ENCODE data around the gene PLD1. TPM values are rescaled to one million over a fixed set of nuclear protein-coding genes. Genes with fewer than 3 reads are reported as not detected.

PLD1 gene
- total RNA-seq, 1 donor from 2014 or later: 29.1 TPM

DNA sequence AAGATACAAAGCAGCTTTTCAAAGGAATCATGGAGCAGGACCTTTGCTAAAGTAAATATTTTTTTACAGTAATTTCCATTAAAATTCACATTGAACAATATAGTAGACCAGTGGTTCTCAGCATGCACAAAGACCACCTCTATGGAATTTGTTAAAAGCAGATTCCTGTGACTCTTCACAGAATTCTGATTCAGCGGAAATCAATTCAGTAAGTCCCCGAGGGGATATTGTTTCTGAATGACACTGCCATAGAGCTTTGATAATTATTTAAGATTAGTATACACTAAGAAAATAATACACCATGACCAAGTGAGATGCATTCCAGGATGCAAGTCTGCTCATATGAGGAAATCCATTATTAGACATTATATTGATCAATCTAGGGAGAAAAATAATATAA, 188.2 kb downstream of the PLD1 start:
- Mint-ChIP-seq H3K4me3 (no peak overlapping the region), H3K36me3 (peaks cover 27% of the 10 kb centered on the region), H3K9me3 (peaks cover 21% of the 10 kb centered on the region), H3K27ac (no peak overlapping the region), H3K4me1 (peaks cover 19% of the 10 kb centered on the region), H3K27me3 (ENCODE audit: low read depth) (no peaks in the 10 kb centered on the region)
- no peak for DNase-seq (ENCODE audit: low spot score in 2 of 2, unreplicated experiment in 2 of 2)
- TF ChIP-seq, protein P1, sequence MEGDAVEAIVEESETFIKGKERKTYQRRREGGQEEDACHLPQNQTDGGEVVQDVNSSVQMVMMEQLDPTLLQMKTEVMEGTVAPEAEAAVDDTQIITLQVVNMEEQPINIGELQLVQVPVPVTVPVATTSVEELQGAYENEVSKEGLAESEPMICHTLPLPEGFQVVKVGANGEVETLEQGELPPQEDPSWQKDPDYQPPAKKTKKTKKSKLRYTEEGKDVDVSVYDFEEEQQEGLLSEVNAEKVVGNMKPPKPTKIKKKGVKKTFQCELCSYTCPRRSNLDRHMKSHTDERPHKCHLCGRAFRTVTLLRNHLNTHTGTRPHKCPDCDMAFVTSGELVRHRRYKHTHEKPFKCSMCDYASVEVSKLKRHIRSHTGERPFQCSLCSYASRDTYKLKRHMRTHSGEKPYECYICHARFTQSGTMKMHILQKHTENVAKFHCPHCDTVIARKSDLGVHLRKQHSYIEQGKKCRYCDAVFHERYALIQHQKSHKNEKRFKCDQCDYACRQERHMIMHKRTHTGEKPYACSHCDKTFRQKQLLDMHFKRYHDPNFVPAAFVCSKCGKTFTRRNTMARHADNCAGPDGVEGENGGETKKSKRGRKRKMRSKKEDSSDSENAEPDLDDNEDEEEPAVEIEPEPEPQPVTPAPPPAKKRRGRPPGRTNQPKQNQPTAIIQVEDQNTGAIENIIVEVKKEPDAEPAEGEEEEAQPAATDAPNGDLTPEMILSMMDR (IDR thresholded peaks at IDR 0.05; ENCODE audit: unreplicated experiment): no peak

DNA sequence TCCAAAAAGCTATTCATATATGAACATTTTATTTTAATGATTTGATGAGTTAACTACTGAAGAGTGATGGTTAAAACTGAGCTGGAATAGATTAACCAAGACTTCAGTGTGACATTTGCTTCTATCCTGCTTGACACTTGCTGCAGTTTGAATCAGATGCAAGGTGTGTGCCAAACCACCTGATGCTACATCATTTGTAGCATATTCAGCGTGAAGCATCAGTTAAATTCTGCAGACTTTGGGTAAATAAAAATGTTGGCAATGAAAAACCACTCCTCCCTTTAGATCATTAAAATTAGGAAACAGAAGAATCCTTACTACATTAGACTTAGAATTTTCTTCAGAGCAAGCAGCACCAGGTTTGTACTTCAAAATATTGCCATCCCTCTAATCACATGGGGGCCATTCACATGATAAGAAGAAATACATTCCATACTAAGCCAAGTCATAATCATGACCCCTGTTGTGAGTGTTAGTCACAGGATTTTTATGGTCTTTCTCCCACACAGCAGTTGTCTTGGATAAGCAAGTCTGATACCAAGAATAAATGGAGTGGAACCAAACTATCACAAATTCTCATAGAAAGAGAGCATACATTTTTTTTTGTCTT, 189.4 kb downstream of the PLD1 start:
- no peaks in the 10 kb centered on the region for H3K27me3 Mint-ChIP-seq (ENCODE audit: low read depth)
- DNase-seq (ENCODE audit: low spot score in 2 of 2, unreplicated experiment in 2 of 2): no peak
- H3K4me3 Mint-ChIP-seq: no peak overlapping the region
- H3K4me1 Mint-ChIP-seq: peaks cover 20% of the 10 kb centered on the region
- H3K9me3 Mint-ChIP-seq: peaks cover 29% of the 10 kb centered on the region
- H3K36me3 Mint-ChIP-seq: peaks cover 37% of the 10 kb centered on the region
- H3K27ac Mint-ChIP-seq: no peak overlapping the region
- TF ChIP-seq, protein P1 (IDR thresholded peaks at IDR 0.05; ENCODE audit: unreplicated experiment): no peak

DNA sequence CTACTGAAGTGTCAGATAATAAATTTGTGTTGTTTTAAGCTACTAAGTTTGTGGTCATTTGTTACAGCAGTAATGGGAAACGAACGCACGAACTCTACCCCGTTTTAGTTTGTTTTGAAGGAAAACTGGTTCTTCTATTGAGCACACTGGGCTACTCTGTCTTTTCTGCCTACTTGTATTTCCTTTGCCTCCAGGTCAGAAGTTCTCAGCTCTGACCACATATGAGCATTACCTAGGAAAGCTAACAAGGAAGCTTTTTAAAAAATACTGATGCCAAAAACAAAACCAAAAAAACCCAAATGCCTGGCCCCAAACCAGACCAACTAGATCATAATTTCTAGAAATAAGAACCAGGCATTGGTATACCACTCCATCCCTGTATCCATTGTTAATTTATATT, 193.5 kb downstream of the PLD1 start:
- DNase-seq (ENCODE audit: low spot score in 2 of 2, unreplicated experiment in 2 of 2): no peak
- Mint-ChIP-seq H3K4me1 (peaks cover 30% of the 10 kb centered on the region), H3K4me3 (no peak overlapping the region), H3K27me3 (ENCODE audit: low read depth) (no peaks in the 10 kb centered on the region), H3K9me3 (peaks cover 13% of the 10 kb centered on the region), H3K27ac (no peak overlapping the region), H3K36me3 (peaks cover 19% of the 10 kb centered on the region)
- TF ChIP-seq, protein P1 (IDR thresholded peaks at IDR 0.05; ENCODE audit: unreplicated experiment): no peak

GRCh38 chr3:171615686-171616085, 194.6 kb downstream of the PLD1 start:
- DNase-seq (ENCODE audit: low spot score in 2 of 2, unreplicated experiment in 2 of 2): no peak
- TF ChIP-seq, protein P1 (IDR thresholded peaks at IDR 0.05; ENCODE audit: unreplicated experiment): no peak
- H3K27ac Mint-ChIP-seq: no peak overlapping the region
- peaks cover 23% of the 10 kb centered on the region for H3K36me3 Mint-ChIP-seq
- no peak overlapping the region for H3K4me3 Mint-ChIP-seq
- H3K9me3 Mint-ChIP-seq: peaks cover 13% of the 10 kb centered on the region
- no peaks in the 10 kb centered on the region for H3K27me3 Mint-ChIP-seq (ENCODE audit: low read depth)
- H3K4me1 Mint-ChIP-seq: peaks cover 20% of the 10 kb centered on the region

DNA sequence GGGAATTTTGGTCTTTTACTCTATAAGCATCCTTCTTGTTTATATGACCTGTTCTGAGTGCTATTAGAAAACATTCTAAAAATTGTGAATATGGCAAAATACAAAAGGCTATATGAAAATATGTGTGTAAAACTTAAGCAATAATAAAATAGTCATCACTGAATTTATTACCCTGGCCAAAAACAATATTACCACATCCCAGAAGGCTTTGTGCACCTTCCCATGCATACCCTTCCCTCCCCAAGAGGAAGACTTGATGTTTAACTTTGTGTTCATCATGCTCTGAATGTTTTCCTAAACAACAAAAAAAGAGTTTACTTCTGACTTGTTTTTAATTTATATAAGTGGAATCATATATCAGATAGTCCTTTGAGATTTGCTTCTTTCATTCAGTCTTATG, 195.0 kb downstream of the PLD1 start:
- peaks cover 23% of the 10 kb centered on the region for H3K36me3 Mint-ChIP-seq
- DNase-seq (ENCODE audit: low spot score in 2 of 2, unreplicated experiment in 2 of 2): no peak
- TF ChIP-seq, protein P1 (IDR thresholded peaks at IDR 0.05; ENCODE audit: unreplicated experiment): no peak
- no peak overlapping the region for H3K4me3 Mint-ChIP-seq
- peaks cover 20% of the 10 kb centered on the region for H3K4me1 Mint-ChIP-seq
- H3K27me3 Mint-ChIP-seq (ENCODE audit: low read depth): no peaks in the 10 kb centered on the region
- H3K9me3 Mint-ChIP-seq: peaks cover 13% of the 10 kb centered on the region
- no peak overlapping the region for H3K27ac Mint-ChIP-seq

Measured in mesothelial cell of epicardium (in vitro differentiated cells).